Endothelial cell of umbilical vein (primary cell): ENCODE results near the gene STARD4. TPM values are rescaled to one million over a fixed set of nuclear protein-coding genes. Genes with fewer than 3 reads are reported as not detected.

Experiments used
- BruUV-seq: library from RNA; stranded (reverse); fragments of 400-500 nt; replicated peaks from 2 replicates; lab custom pipeline; 2021; lab: Mats Ljungman, UMichigan
- CTCF ChIA-PET: fragments of 300-600, 350-600 bp; sonication (Branson Sonifier 250); formaldehyde crosslinking; loops from one replicate; lab custom pipeline; 2021; ENCODE audit warnings: antibody characterized with exemption, inconsistent platforms; lab: Charles Lee
- POLR2A ChIA-PET: fragments of 300-600, 350-600 bp; sonication (Branson Sonifier 250); formaldehyde crosslinking; loops from one replicate; lab custom pipeline; 2021; ENCODE audit warnings: antibody characterized with exemption, inconsistent platforms; lab: Charles Lee
- DNase-seq: peaks from one replicate; pipeline ENCODE4 v3.0.0-alpha.2; 2011; ENCODE audit warnings: low read depth, low spot score
- FAIRE-seq: peaks from 2 replicates; lab custom pipeline; 2011; peaks lifted over from hg19 to GRCh38; lab: Jason Lieb, UNC
- H2AFZ ChIP-seq: 2 replicates; pipeline ENCODE4 v1.6.0; 2012; ENCODE audit warnings: low read depth, low read length, control low read depth, inconsistent platforms
- H3K27ac ChIP-seq: 2 replicates; pipeline ENCODE4 v1.5.1; 2011; ENCODE audit warnings: low read depth, mild to moderate bottlenecking, control low read depth, low read length, moderate library complexity; ENCODE audit not compliant: insufficient read depth
- H3K27me3 ChIP-seq, 2 experiments: 2 replicates each; pipeline versions ENCODE4 v1.6.0 to v1.6.1; 2011; ENCODE audit warnings: low read length in 2 of 2, mixed read lengths in 1 of 2; ENCODE audit not compliant: control insufficient read depth in 2 of 2, insufficient read depth in 2 of 2
- H3K36me3 ChIP-seq, 2 experiments: 2 replicates in 1 of 2; 3 replicates in 1 of 2; pipeline ENCODE4 v1.5.1; 2011; ENCODE audit warnings: low read length in 2 of 2, mild to moderate bottlenecking in 1 of 2, moderate library complexity in 1 of 2; ENCODE audit not compliant: control insufficient read depth in 2 of 2, insufficient read depth in 2 of 2; ENCODE audit errors: extremely low read depth in 1 of 2
- H3K4me1 ChIP-seq: 3 replicates; pipeline ENCODE4 v1.5.1; 2011; ENCODE audit warnings: mild to moderate bottlenecking, low read length; ENCODE audit not compliant: control insufficient read depth, insufficient read depth; ENCODE audit errors: extremely low read depth
- H3K4me2 ChIP-seq: 2 replicates; pipeline ENCODE4 v1.6.1; 2011; ENCODE audit warnings: low read length, control low read depth, mixed read lengths; ENCODE audit not compliant: insufficient read depth
- H3K4me3 ChIP-seq, 3 experiments: fragments of 200-600 bp in 1 of 3; sonication (generic), shearing (Covaris generic) in 1 of 3; replicated peaks in 1 of 3; 2 replicates each; pipeline ENCODE4 v1.5.1; 2011 to 2016; ENCODE audit warnings: control low read depth in 3 of 3, low read length in 3 of 3, mild to moderate bottlenecking in 2 of 3, inconsistent platforms in 1 of 3, low read depth in 1 of 3, moderate library complexity in 1 of 3; ENCODE audit not compliant: insufficient read depth in 1 of 3
- H3K79me2 ChIP-seq: 2 replicates; pipeline ENCODE4 v1.6.0; 2012; ENCODE audit warnings: low read length, inconsistent platforms; ENCODE audit not compliant: control insufficient read depth, insufficient read depth
- H3K9ac ChIP-seq: replicated peaks from 2 replicates; pipeline ENCODE3; 2011; ENCODE audit warnings: low read length, control low read depth; ENCODE audit not compliant: insufficient read depth; ENCODE audit errors: extremely low read depth
- H3K9me1 ChIP-seq: replicated peaks from 3 replicates; pipeline ENCODE4 v1.6.0; 2011; ENCODE audit warnings: mild to moderate bottlenecking, low read length; ENCODE audit not compliant: control insufficient read depth, insufficient read depth; ENCODE audit errors: extremely low read depth
- H3K9me3 ChIP-seq: replicated peaks from 2 replicates; pipeline ENCODE4 v1.5.1; 2012; ENCODE audit warnings: low read length, inconsistent platforms; ENCODE audit not compliant: control insufficient read depth, insufficient read depth
- H4K20me1 ChIP-seq: replicated peaks from 2 replicates; pipeline ENCODE3; 2011; ENCODE audit warnings: mild to moderate bottlenecking, low read length; ENCODE audit not compliant: control insufficient read depth, insufficient read depth; ENCODE audit errors: extremely low read depth
- CTCF ChIP-seq, 2 donors: IDR thresholded peaks; 1 replicate in 1 of 2; 2 replicates in 1 of 2; pipeline ENCODE4 v1.5.1; 2011; ENCODE audit warnings: low read length in 2 of 2, mild to moderate bottlenecking in 2 of 2, moderate library complexity in 2 of 2, control low read depth in 1 of 2, inconsistent platforms in 1 of 2, low read depth in 1 of 2; ENCODE audit not compliant: insufficient read depth in 1 of 2; ENCODE audit errors: extremely low read depth in 1 of 2
- GATA2 ChIP-seq: IDR thresholded peaks from 2 replicates; pipeline ENCODE4 v1.7.0; 2011; ENCODE audit warnings: low read depth, mild to moderate bottlenecking, moderate library complexity, mixed read lengths, low read length; ENCODE audit not compliant: insufficient read length, insufficient read depth
- JUN ChIP-seq: IDR thresholded peaks from 2 replicates; pipeline ENCODE4 v1.6.1; 2011; ENCODE audit warnings: borderline replicate concordance, low read depth; ENCODE audit not compliant: insufficient read length, insufficient read depth
- MYC ChIP-seq: IDR thresholded peaks from one replicate; pipeline ENCODE4 v1.6.1; 2011; ENCODE audit warnings: mild to moderate bottlenecking, low read depth, low read length
- POLR2A ChIP-seq: IDR thresholded peaks from 2 replicates; pipeline ENCODE4 v1.6.1; 2012; ENCODE audit warnings: low read depth, mild to moderate bottlenecking, control low read depth, low read length
- POLR2AphosphoS5 ChIP-seq: IDR thresholded peaks from 2 replicates; pipeline ENCODE4 v1.6.1; 2012; ENCODE audit warnings: low read depth, mild to moderate bottlenecking, control low read depth, low read length, moderate library complexity; ENCODE audit not compliant: insufficient read depth
- dilution Hi-C: fragments of 300-500 bp; cut with MboI; formaldehyde crosslinking; loops from one replicate; pipeline ENCODE4 v1.15.0; 2019; ENCODE audit warnings: low sequenced_read_pairs; ENCODE audit not compliant: extremely low pct_ligation_motif_present
- intact Hi-C: fragments of 100-400 bp; cut with micrococcal nuclease; formaldehyde crosslinking; loops from one replicate; pipeline ENCODE4 v1.10.0; 2022
- polyA plus RNA-seq, 4 experiments: library from polyadenylated mRNA; depleted of rRNA in 3 of 4; stranded (reverse) in 3 of 4; unstranded in 1 of 4; fragments of >200 nt; gene quantifications; 2 replicates each; pipeline versions ENCODE4 v1.2.1 to v1.2.3, GENCODE V29; 2011 to 2012; ENCODE audit warnings: missing spikeins in 1 of 4
- total RNA-seq: library from RNA; stranded (reverse); gene quantifications from 2 replicates; pipeline ENCODE4 v1.2.3, GENCODE V29; 2021
- TF ChIP-seq, protein P1 (sequence below): IDR thresholded peaks from 2 replicates; pipeline ENCODE4 v1.6.1; 2011; ENCODE audit not compliant: insufficient read depth, insufficient read length

Gene STARD4
- total and polyA plus RNA-seq, 2 donors (not counting 3 experiments of a cell fraction or from before 2014, with no cell fraction given): 33.6 to 77.1 TPM

DNA sequence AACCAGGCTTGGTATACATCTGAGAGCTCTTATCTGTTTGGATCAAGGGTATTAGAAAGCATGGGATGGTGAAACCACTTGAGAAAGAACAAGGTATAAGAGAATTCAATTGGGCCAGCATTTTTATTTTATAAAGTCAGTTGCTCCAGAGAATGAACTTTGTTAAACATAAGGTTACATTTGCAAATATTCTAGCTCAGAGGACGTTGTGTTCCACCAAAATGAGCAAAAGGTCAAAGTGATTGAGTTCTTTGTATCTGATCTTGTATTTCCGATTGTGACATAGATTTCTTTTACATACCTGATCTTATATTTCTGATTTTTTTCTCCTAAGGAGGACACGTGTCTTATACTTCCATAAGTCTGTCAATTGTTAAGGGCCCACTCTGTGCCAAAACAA, 8.6 kb upstream of the STARD4 start:
- no peak overlapping the region for H2AFZ ChIP-seq
- no peaks in the 10 kb centered on the region for H3K9me1 ChIP-seq
- H3K27ac ChIP-seq: no peak overlapping the region
- no peak for TF ChIP-seq GATA2
- no peak for TF ChIP-seq MYC
- TF ChIP-seq, protein P1, sequence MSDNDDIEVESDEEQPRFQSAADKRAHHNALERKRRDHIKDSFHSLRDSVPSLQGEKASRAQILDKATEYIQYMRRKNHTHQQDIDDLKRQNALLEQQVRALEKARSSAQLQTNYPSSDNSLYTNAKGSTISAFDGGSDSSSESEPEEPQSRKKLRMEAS: no peak
- no peak for TF ChIP-seq POLR2A
- no peak for TF ChIP-seq CTCF (IDR thresholded peaks at IDR 0.05; ENCODE audit: extremely low read depth in 1 of 2, insufficient read depth in 1 of 2, low read depth in 1 of 2, low read length in 2 of 2)
- no peak for TF ChIP-seq POLR2AphosphoS5
- TF ChIP-seq JUN: no peak
- dilution Hi-C loops: no loop called here
- H3K27me3 ChIP-seq: no peaks in the 10 kb centered on the region
- no peaks in the 10 kb centered on the region for H4K20me1 ChIP-seq
- no peak for DNase-seq
- BruUV-seq: no TSS peak
- H3K79me2 ChIP-seq: no peaks in the 10 kb centered on the region
- no peaks in the 10 kb centered on the region for H3K9me3 ChIP-seq
- H3K9ac ChIP-seq: no peak overlapping the region
- H3K4me3 ChIP-seq: no peak overlapping the region
- ChIA-PET POLR2A (no interaction called here), CTCF (interaction anchor here (0.7 to 1.2 kb wide), 3 partner anchors 10 to 11 kb away, joined by 3 to 7 read pairs (median 3); no protein-coding TSS in a partner anchor)
- no peak overlapping the region for H3K4me2 ChIP-seq
- H3K36me3 ChIP-seq: no peaks in the 10 kb centered on the region
- no peaks in the 10 kb centered on the region for H3K4me1 ChIP-seq
- FAIRE-seq: no peak
- intact Hi-C loops: no loop called here
